Activated T-cell treated with anti-CD3 and anti-CD28 coated beads, Interleukin-2, amount 50 U/mL, for 72 hours (primary cell): ENCODE measurements around the gene NXF2. TPM values are rescaled to one million over a fixed set of nuclear protein-coding genes. Genes with fewer than 3 reads are reported as not detected.

ENCODE experiments used
- total RNA-seq, 2 donors: library from RNA; stranded (reverse); gene quantifications; one replicate each; pipeline ENCODE4 v1.2.3, GENCODE V29; 2022

NXF2 gene
- total RNA-seq, 2 donors from 2014 or later: not detected

Other genes with a start within 250 kb of the NXF2 start
- under 1 TPM in 1 of 2 donors, not detected in 1; 0.53 TPM for gene TCEAL2, start 121.5 kb upstream of the NXF2 start, total RNA-seq
- under 1 TPM in 1 of 2 donors, not detected in 1; 0.25 TPM for gene TCEAL6, start 104.7 kb upstream of the NXF2 start, total RNA-seq
- 1 to 10 TPM; 5.4 to 5.8 TPM for gene BEX5, start 91.2 kb upstream of the NXF2 start, total RNA-seq
- not detected for gene TCP11X1, start 31.9 kb upstream of the NXF2 start, total RNA-seq
- not detected for gene NXF2B, start 192.8 kb downstream of the NXF2 start, total RNA-seq
- gene TCP11X2, start 224.6 kb downstream of the NXF2 start, total RNA-seq: not detected